HG02981 (cell line): ENCODE measurements around the gene STARD3NL.
"Not testable (repeated sequence)": the region's sequence is repeated elsewhere in the genome, so short reads cannot be mapped to it uniquely, and the experiment has no call there.

Experiments used
- ATAC-seq: cut with Tn5 transposase; IDR thresholded peaks from one replicate; pipeline ENCODE4 v1.9.1; 2021; ENCODE audit warnings: mild to moderate bottlenecking, moderate library complexity; ENCODE audit not compliant: unreplicated experiment

STARD3NL gene

GRCh38 chr7:38220452-38220851 lies 42.4 kb downstream of the STARD3NL start:
- peak; percentile 50 for ATAC-seq

GRCh38 chr7:38222481-38223096 lies 44.5 kb downstream of the STARD3NL start:
- ATAC-seq: peak; percentile 52

- ATAC-seq: no peak
These were observed 45.3 kb downstream of the STARD3NL start for GRCh38 chr7:38223306-38223705.

GRCh38 chr7:38224392-38224791 lies 46.3 kb downstream of the STARD3NL start:
- ATAC-seq: no peak

GRCh38 chr7:38229386-38229785 lies 51.3 kb downstream of the STARD3NL start:
- no peak for ATAC-seq

GRCh38 chr7:38229884-38230642 lies 52.0 kb downstream of the STARD3NL start:
- ATAC-seq: no peak

GRCh38 chr7:38232502-38233366 lies 54.7 kb downstream of the STARD3NL start:
- ATAC-seq: peak; percentile 68

- ATAC-seq: not testable (repeated sequence)
These were observed 56.7 kb downstream of the STARD3NL start for GRCh38 chr7:38234759-38235158.

- ATAC-seq: no peak
These were observed 57.6 kb downstream of the STARD3NL start for GRCh38 chr7:38235606-38236005.

GRCh38 chr7:38239129-38239528 lies 61.1 kb downstream of the STARD3NL start:
- not testable (repeated sequence) for ATAC-seq

GRCh38 chr7:38241071-38241470 lies 63.0 kb downstream of the STARD3NL start:
- no peak for ATAC-seq

GRCh38 chr7:38242814-38243213 lies 64.8 kb downstream of the STARD3NL start:
- no peak for ATAC-seq

- ATAC-seq: not testable (repeated sequence)
These were observed 65.3 kb downstream of the STARD3NL start for GRCh38 chr7:38243345-38243744.

- ATAC-seq: no peak
These were observed 66.5 kb downstream of the STARD3NL start for GRCh38 chr7:38244516-38244915.

GRCh38 chr7:38245409-38245977 lies 67.4 kb downstream of the STARD3NL start:
- no peak for ATAC-seq

- no peak for ATAC-seq
These were observed 70.1 kb downstream of the STARD3NL start for GRCh38 chr7:38248069-38248567.

- ATAC-seq: peak; percentile 75
These were observed 71.8 kb downstream of the STARD3NL start for GRCh38 chr7:38249849-38250248.

- no peak for ATAC-seq
These were observed 79.3 kb downstream of the STARD3NL start for GRCh38 chr7:38257350-38257677.

- ATAC-seq: not testable (repeated sequence)
These were observed 81.1 kb downstream of the STARD3NL start for GRCh38 chr7:38259157-38259556.

GRCh38 chr7:38261601-38262000 lies 83.6 kb downstream of the STARD3NL start:
- not testable (repeated sequence) for ATAC-seq

GRCh38 chr7:38262026-38262425 lies 84.0 kb downstream of the STARD3NL start:
- ATAC-seq: not testable (repeated sequence)
